DMS53 (cell line): ENCODE data around the gene LRP6.
A peak's percentile ranks its signal among the peaks of the same experiment; 100 is the strongest.
"Not testable (repeated sequence)": the region's sequence is repeated elsewhere in the genome, so short reads cannot be mapped to it uniquely, and the experiment has no call there.

Experiments
- DNase-seq: peaks from one replicate; lab custom pipeline; 2025; lab: John Stamatoyannopoulos, UW

Gene LRP6

DNA sequence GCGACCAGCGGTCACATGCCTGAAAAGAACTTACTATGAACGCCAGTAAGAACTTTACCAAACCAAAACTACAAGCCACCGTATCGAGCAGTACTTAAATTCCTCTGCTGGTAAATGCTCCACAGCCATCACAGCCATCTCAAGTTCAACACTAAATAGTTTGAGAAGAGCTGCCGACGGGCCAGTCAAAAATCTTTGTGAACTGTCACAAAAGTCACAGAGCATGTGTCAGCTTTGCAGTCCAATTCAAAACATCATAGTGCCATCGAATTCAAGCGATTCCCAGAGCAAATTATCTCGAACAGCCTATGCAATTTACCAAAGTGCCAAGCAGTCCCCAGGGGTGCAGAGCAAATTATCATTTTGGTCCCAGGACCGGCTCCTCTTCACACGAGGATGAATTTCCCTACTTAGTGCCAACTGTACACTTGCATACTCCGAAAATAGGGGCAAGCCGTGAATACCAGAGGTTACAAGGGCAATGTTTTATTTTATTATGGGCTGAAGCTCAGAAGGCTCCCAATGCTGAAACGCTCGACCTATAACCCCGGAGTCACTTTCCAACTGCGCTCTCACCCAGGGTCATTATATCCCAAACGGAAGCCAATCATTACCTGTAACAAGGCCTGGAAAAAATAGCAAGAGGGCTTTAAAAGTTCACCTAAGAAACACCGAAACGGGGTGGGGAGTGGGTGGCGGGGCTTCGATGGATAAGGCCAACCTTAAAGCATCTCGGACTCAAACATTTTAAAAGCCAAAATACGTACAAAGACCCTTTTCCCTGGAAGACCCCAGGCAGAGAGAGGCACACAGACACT, 1.1 kb downstream of the LRP6 start:
- peak; percentile 66 for DNase-seq

DNA sequence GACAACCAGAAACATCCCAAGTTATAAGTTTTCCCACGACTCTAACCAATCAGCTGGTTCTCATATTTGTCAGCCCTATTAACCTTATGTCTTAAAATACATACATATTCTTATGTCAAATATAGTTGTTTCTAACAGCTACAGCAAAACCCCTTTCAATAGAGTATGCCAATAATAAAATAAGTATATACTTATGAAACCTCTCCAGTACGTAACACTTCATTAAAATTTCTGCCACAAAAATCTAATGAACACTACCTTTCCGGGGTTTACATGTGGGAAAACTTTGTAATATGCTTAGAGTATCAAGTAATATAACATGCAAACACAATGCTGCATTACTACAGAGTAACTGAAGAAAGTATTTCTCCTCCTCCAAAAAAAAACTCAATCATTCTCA, 1.8 kb downstream of the LRP6 start:
- no peak for DNase-seq

DNA sequence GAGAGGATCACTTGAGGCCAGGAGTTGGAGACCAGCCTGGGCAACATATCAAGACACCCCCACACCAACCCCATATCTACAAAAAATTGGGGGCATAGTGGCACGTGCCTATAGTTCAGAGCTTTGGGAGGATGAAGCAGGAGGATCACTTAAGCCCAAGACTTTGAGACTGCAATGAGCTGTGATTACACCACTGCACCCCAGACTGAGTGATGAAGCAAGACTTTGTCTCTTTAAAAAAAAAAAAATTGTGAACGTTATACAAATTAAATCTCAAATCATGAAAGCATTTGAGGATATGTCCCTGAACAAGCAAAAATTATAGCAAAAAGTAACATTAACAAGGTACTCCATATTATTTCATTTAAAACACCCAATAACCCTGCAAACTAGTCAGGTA, 2.9 kb downstream of the LRP6 start:
- no peak for DNase-seq

DNA sequence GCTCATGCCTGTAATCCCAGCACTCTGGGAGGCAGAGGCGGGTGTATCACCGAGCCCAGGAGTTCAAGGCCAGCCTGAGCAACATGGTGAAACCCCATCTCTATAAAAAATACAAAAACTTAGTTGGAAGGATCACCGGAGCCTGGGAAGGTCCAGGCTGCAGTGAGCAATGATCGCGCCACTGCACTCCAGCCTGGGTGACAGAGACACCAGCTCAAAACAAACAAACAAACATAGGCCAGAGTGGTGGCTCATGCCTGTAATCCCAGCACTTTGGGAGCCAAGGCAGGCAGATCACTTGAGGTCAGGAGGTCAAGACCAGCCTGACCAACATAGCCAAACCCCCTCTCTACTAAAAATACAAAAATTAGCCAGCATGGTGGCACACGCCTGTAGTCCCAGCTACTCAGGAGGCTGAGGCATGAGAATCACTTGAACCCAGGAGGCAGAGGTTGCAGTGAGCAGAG, 10.5 kb downstream of the LRP6 start:
- not testable (repeated sequence) for DNase-seq

DNA sequence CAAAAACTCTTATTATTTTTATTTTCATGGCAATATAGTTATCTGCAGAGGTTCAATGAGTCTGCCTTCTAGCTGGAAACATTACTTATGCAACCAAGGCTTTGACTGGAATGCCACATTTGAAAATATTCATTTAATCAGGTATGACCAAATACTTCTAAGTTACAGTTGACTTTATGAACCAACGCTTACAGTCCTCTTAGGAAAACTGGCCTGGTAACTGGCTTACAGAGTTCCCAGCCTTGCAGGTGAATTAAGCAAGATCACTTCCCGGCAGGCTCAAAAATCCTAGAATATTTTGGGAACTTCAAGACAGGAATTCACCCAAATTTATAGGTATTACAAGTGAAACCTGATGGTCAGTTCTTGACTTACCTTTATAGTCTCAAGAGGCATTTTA, 12.3 kb downstream of the LRP6 start:
- no peak for DNase-seq

DNA sequence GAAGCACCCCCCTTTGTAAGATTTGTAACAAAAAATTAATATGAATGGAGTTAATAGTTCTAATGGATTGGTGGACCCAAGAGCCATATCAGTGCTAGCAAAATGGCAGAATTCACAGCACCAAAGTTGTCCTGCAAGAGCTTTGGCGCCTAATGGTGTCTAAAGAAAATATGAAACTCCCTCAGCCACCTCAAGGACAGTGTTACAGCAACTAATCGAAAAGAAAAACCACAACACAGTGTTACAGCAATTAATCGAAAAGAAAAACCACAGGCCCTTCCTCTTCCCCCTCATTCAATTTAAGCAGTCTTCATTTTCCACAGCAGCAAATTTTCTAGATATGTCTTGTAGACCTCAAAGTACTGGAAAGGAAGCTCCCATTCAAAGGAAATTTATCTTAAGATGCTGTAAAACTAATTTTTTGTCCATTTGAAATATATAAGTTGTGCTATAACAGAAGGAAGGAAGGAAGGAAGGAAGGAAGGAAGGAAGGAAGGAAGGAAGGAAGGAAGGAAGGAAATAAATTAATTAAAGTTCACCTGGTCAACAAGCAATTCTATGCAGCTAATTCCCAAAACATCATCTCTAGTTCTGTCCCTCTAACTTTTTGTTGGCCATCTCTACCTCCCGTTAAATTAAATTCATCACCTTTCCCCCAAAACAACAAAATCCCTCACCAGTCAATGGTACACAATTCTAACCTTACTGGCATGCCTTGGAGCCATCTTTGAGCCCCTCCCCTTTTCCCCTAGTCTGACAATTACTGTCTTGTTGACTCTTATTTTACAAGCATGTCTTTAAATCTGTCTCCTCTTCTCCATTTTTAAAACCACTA, 17.4 kb downstream of the LRP6 start:
- no peak for DNase-seq

DNA sequence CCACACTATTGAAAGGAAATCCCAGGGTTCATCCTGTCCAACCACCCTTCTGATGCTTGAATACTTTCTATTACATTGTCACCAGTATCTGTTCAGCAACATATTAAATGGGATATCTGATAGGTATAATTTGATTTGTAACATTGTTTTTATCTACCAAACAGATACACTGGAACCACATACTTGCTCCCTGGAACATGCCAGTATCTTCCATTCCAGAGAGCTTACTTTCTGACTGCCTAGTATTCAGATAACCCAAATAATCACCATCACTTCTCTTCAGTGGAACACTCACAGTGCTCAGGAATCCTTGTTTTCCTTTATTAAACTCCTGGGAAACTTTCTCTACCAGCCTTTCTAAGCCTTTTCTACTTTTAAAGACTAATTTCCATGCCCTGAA, 19.3 kb downstream of the LRP6 start:
- DNase-seq: no peak

DNA sequence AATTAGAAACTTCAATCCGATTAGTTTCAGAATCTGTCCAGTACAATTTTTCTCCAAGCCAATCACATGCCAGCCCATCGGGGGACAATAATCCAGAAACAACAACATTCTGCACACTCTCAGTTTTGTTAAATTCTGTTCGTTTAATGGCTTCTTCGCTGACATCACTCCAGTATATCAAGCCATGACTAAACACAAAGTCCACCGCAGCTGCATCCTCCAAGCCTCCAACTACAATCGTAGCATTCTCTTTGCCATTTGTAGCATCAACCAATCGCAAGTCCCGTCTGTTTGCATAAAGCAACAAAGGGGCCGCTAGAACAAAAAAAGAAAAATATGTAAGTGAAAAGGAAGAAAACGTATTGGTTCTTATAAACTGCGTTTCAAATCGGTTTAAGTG, 22.5 kb downstream of the LRP6 start:
- DNase-seq: no peak

DNA sequence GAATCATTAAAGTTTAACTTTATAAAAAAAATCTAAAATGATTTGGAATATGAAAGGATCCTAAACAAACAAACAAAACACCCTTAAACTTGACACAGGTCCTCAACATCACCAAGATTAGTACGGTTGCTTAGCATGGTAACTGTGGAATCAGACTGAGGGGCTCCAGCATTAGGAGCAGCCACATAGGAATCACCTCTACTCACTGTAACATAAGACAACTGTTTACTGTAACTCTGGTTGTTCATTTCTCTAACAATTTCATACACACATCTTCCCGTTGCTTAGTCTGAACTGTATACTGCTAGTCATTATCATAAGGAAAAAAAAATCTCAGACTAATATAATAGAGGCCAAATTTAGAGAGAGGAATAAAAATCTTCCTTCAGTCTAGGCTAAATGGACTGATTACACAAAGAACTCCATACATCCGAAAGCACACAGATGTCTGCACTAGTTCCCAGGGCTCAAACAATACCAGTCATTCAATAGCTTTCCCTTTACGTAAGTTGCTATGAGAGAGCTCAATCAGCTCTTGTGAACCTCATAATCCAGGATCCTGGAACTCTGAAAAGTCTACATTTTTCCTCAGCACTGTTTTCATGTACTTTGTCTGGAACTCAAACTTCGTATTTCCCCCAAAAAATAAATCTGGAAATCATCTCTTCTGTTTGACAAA, 26.0 kb downstream of the LRP6 start:
- peak; percentile 30 for DNase-seq

DNA sequence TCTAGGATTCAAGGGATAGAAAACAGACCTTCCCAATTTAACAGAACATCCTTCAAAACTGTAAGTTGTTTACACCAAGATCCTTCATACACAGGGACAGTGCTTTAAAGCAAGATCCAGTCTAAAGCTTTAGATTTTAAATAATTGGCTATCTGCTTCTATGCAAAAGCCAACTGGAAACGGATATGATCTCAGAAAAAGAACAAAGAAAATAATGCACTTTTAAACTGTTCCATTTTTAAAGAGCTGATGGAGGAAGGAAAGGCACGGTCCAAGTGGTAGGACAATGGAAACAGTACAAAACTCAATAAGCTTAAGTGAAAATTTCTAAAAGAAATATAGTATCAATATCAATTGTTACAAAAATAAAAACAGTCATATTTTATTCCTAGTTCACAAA, 27.7 kb downstream of the LRP6 start:
- no peak for DNase-seq

DNA sequence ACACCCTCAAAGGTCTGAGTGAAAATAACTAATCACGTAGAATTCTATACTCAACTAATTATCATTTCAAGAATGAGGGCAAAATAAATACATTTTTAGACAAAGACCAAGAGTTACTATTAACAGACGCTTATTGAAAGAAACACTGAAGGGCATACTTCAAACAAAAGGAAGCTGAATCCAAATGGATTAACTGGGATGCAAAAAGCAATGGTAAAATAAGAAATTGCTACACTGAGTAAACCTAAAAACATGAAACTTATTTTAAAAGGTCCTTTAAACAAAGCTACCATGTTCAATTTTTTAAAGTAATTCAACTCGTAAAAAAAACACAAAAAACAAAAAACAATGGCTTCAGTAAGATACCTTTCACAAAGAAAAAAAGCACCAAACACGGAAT, 28.2 kb downstream of the LRP6 start:
- DNase-seq: no peak

DNA sequence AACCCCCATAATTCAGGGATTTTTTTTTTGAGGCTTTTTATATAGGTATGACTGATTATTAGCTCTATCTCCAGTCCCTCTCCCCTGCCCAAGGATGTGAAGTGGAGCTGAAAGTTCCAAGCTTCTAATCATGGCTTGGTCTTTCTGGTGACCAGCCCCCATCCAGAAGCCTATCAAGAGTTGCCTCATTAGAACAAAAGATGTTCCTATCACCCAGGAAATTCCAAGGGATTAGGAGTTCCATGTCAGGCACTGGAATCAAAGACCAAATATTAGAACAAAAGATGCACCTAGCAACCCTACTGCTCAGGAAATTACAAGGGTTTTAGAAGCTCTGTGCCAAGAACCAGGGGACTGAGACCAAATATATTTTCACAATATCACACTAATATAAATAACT, 29.9 kb downstream of the LRP6 start:
- DNase-seq: no peak

DNA sequence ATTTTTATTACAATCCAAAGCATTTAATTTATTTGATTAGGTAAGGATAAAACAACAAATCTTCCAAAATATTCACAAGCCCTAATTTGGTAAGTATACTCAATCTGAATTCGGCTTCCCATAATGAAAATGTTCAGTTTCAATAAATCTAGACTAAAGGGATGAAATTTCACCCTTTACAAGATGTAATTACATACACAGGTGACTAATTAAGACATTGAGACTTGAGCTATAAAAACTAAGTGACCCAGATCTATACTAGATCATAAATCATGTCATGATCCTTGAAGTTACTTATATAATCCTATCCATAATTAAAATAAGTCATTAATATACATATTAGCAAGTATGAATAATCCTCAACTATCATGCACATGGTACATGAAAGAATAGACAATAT, 36.6 kb downstream of the LRP6 start:
- DNase-seq: no peak

DNA sequence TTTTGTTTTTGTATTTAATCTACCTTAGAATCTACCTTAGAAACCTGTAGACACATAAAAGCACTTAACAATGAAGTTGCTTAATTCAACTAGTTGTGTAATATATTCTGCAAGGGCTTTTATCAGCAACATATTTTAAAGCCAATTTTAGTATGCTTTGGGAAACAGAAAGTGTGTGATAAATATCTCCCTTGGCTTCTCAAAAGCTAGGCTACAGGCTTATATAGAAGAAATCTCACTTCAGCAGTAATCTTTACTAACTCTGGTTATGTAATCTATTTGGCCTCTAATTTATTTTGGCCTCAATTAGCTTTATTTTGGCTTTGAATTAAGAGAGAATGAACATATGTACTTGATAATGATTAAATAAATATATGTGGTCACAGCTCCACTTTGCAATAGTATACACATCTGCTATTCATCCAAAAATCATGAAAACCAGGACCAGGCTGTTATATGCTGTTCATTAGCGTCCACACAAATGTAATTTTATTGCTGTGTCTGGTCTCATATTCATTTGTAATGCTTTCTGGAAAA, 37.2 kb downstream of the LRP6 start:
- no peak for DNase-seq

DNA sequence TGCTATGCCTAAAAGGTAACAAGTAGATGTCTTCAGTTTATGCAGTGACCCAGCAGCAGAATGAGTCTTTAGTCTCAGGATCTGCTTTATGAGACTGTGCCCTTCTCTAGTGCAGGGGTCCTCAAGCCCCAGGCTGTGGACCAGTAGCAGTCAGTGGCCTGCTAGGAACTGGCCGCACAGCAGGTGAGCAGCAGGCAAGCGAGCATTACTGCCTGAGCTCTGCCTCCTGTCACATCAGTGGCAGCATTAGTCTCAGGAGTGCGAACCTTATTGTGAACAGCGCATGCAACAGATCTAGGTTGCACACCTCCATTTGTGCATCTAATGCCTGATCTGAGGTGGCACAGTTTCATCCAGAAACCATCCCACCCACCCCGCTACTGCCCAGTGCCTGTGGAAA, 38.4 kb downstream of the LRP6 start:
- DNase-seq: no peak

DNA sequence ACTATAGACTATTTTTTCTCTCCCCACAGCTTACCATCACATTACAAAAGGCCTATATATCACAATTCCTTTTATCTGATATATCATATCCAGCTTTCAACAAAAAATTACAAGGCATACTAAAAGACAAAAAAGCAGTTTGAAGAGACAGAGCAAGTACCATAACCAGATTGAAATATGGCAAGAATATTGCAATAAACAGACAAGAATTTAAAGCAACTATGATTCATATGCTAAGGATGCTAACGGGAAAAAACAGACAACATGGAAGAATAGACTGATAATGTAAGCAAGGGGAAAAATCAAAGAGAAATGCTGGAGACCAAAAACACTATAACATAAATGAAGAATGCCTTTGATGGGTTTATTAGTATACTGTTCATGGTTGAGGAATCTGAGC, 40.7 kb downstream of the LRP6 start:
- no peak for DNase-seq

DNA sequence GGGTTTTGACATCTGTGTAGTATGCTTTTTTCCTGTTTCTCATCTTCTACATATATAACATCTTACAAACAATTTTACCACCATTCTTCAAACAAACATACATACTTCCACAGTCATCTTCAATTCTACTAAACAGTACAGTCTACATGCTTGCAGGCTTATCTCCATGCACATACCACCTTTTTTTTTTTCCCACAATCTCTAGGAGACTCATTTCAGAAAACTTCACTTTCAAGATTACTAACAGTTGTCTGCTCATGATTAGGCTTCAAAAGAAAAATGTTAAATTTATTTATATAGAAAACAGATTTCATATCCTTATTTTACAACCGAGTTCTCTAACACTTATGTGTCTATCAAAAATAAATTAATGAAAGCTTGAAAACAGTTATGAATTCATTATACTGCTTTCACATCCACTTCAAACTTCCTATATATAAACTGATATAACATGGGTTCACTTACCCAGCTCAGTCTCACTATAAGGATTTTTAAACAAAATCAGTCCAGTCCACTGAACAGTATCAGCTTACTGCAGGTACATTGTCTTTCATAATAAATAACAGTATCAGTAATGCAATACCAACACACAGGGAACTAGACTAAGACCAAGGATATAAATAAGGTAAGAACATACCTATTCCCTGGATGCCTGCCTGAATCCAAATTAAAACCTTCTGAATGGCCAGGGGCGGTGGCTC, 42.5 kb downstream of the LRP6 start:
- no peak for DNase-seq

DNA sequence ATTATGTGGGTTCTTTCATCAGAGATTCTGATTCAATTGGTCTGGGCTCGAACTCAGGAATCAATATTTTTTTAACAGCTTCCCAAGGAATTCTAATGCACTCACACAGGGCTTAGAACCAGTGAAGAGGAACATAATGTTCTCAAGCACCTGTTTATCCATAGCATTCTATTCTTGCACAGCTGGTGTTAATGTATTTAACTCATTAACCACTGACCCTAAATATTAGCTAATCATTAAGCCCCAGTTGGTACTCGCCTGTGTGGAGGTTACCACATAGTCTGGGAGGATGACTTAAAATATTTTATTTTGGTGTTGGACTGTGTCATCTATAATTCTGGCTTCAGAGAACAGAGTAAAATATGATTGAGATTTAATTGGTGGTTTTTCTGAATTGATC, 45.3 kb downstream of the LRP6 start:
- peak; percentile 56 for DNase-seq

DNA sequence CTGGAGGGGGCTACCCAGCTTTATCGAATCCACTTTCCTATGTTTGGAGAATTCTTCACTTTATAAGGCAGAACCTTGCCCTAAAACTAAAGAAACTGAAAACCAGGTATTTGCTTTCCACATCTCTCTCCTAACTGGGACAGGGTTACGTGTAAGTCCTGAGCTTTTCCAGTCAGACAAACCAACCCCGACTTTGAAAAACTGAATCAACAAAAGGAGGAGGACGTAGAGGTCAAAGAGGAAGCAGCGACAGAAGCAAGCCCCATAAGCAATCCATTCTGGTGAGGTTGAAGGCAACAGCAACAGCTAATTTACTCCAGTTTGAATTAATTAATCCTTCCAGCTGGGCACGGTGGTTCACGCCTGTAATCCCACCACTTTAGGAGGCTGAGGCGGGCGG, 47.2 kb downstream of the LRP6 start:
- DNase-seq: no peak

DNA sequence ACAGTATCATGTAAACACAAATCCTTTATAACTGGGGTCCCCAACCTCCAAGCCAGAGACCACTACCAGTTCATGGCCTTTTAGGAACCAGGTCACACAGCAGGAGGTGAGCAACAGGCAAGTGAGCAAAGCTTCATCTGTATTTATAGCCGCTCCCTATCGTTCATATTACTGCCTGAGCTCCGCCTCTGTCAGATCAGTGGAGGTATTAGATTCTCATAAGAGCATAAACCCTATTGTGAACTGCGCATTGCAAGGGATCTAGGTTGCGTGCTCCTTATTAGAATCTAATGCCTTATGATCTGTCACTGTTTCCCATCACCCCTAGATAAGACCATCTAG, 49.9 kb downstream of the LRP6 start:
- DNase-seq: peak; percentile 73

DNA sequence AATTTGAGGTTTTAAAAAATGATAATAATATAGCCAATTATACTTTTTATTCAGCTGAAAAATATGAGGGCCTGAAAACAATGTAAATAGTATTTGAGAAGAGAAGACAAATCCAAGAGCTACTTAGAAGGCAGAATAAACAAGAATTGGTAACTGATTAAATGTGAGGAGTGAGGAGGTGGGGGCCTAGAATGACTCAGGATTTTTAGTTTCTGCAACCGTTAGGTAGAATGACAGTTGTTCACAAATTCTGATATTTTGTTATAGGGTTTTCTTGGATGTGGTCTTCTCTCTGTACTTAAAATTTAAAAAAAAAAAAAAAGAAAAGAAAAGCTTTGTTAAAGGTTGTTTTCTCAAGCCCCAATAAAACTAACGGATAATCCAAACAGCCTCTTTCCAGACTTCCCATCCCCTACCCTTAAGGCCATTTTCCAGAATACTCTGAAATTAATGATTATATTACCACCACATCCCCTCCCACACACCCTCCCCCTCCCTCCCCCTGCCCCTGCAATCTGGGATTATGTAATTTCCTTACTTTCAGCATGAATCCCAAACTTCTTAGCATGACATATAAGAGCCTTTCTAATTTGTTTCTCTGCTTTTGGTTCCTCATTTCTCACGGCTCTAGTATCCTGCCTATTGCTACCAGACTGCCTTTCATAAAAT, 50.4 kb downstream of the LRP6 start:
- peak; percentile 86 for DNase-seq
